ENCODE measurements around the gene URGCP.

Gene URGCP

GRCh38 chr7:43880596-43880995, 25.8 kb downstream of the URGCP start:
- TF ChIP-seq TAF1 (IDR thresholded peaks at IDR 0.05; ENCODE audit: borderline replicate concordance, low read depth, low read length): no peak
- DNase-seq (ENCODE audit: insufficient read length): no peak
- no peak for FAIRE-seq

- DNase-seq (ENCODE audit: insufficient read length) (no peak), FAIRE-seq (no peak)
- TF ChIP-seq POLR2A (IDR thresholded peaks at IDR 0.05; ENCODE audit: low read depth, low read length): no peak
Observed at GRCh38 chr7:43879477-43879876, 26.9 kb downstream of the URGCP start.

GRCh38 chr7:43878867-43879266, 27.5 kb downstream of the URGCP start:
- no peak for FAIRE-seq

GRCh38 chr7:43877968-43878864, 28.2 kb downstream of the URGCP start:
- TF ChIP-seq POLR2A (IDR thresholded peaks at IDR 0.05; ENCODE audit: low read depth, low read length) (no peak), POLR2AphosphoS5 (IDR thresholded peaks at IDR 0.05; ENCODE audit: low read depth, low read length) (no peak), TAF1 (IDR thresholded peaks at IDR 0.05; ENCODE audit: borderline replicate concordance, low read depth, low read length) (no peak)
- DNase-seq (ENCODE audit: insufficient read length): no peak
- FAIRE-seq: no peak

More at GRCh38 chr7:43878867-43879266, 27.5 kb downstream of the URGCP start:
- no peak for DNase-seq (ENCODE audit: insufficient read length)
- TF ChIP-seq POLR2A (IDR thresholded peaks at IDR 0.05; ENCODE audit: low read depth, low read length) (no peak), POLR2AphosphoS5 (IDR thresholded peaks at IDR 0.05; ENCODE audit: low read depth, low read length) (no peak), TAF1 (IDR thresholded peaks at IDR 0.05; ENCODE audit: borderline replicate concordance, low read depth, low read length) (no peak)

GRCh38 chr7:43876976-43877745, 29.2 kb downstream of the URGCP start:
- DNase-seq (ENCODE audit: insufficient read length) (no peak), FAIRE-seq (no peak)
- TF ChIP-seq POLR2AphosphoS5 (IDR thresholded peaks at IDR 0.05; ENCODE audit: low read depth, low read length): no peak
- no peak for TF ChIP-seq POLR2A (IDR thresholded peaks at IDR 0.05; ENCODE audit: low read depth, low read length)
- no peak for TF ChIP-seq TAF1 (IDR thresholded peaks at IDR 0.05; ENCODE audit: borderline replicate concordance, low read depth, low read length)

- TF ChIP-seq TAF1 (IDR thresholded peaks at IDR 0.05; ENCODE audit: borderline replicate concordance, low read depth, low read length) (no peak), POLR2A (IDR thresholded peaks at IDR 0.05; ENCODE audit: low read depth, low read length) (no peak), POLR2AphosphoS5 (IDR thresholded peaks at IDR 0.05; ENCODE audit: low read depth, low read length) (no peak)
- no peak for DNase-seq (ENCODE audit: insufficient read length)
- no peak for FAIRE-seq
Observed at GRCh38 chr7:43876241-43876640, 30.2 kb downstream of the URGCP start.

- no peak for FAIRE-seq
- no peak for TF ChIP-seq TAF1 (IDR thresholded peaks at IDR 0.05; ENCODE audit: borderline replicate concordance, low read depth, low read length)
- no peak for TF ChIP-seq POLR2AphosphoS5 (IDR thresholded peaks at IDR 0.05; ENCODE audit: low read depth, low read length)
- no peak for TF ChIP-seq POLR2A (IDR thresholded peaks at IDR 0.05; ENCODE audit: low read depth, low read length)
- no peak for DNase-seq (ENCODE audit: insufficient read length)
Observed at GRCh38 chr7:43873300-43873699, 33.1 kb downstream of the URGCP start.

GRCh38 chr7:43872406-43873110, 33.8 kb downstream of the URGCP start:
- FAIRE-seq (no peak), DNase-seq (ENCODE audit: insufficient read length) (no peak)
- TF ChIP-seq POLR2AphosphoS5 (IDR thresholded peaks at IDR 0.05; ENCODE audit: low read depth, low read length): no peak
- no peak for TF ChIP-seq POLR2A (IDR thresholded peaks at IDR 0.05; ENCODE audit: low read depth, low read length)
- TF ChIP-seq TAF1 (IDR thresholded peaks at IDR 0.05; ENCODE audit: borderline replicate concordance, low read depth, low read length): no peak

- DNase-seq (ENCODE audit: insufficient read length) (no peak), FAIRE-seq (no peak)
- no peak for TF ChIP-seq POLR2A (IDR thresholded peaks at IDR 0.05; ENCODE audit: low read depth, low read length)
- no peak for TF ChIP-seq TAF1 (IDR thresholded peaks at IDR 0.05; ENCODE audit: borderline replicate concordance, low read depth, low read length)
- no peak for TF ChIP-seq POLR2AphosphoS5 (IDR thresholded peaks at IDR 0.05; ENCODE audit: low read depth, low read length)
Observed at GRCh38 chr7:43871064-43871463, 35.3 kb downstream of the URGCP start.

GRCh38 chr7:43870316-43870715, 36.1 kb downstream of the URGCP start:
- TF ChIP-seq POLR2A (IDR thresholded peaks at IDR 0.05; ENCODE audit: low read depth, low read length): no peak
- TF ChIP-seq POLR2AphosphoS5 (IDR thresholded peaks at IDR 0.05; ENCODE audit: low read depth, low read length): no peak
- no peak for TF ChIP-seq TAF1 (IDR thresholded peaks at IDR 0.05; ENCODE audit: borderline replicate concordance, low read depth, low read length)
- DNase-seq (ENCODE audit: insufficient read length) (no peak), FAIRE-seq (no peak)

GRCh38 chr7:43869867-43870240, 36.5 kb downstream of the URGCP start:
- no peak for TF ChIP-seq TAF1 (IDR thresholded peaks at IDR 0.05; ENCODE audit: borderline replicate concordance, low read depth, low read length)
- TF ChIP-seq POLR2A (IDR thresholded peaks at IDR 0.05; ENCODE audit: low read depth, low read length): no peak
- TF ChIP-seq POLR2AphosphoS5 (IDR thresholded peaks at IDR 0.05; ENCODE audit: low read depth, low read length): no peak
- DNase-seq (ENCODE audit: insufficient read length): no peak
- FAIRE-seq: no peak

All from GM12892 (cell line).